NCI-H1105 treated with DMSO at 0.1 percent for 48 hours (cell line): ENCODE data around the gene LBH.

ENCODE experiments used
- DNase-seq: peaks from one replicate; lab custom pipeline; 2025; lab: John Stamatoyannopoulos, UW

LBH gene

DNA sequence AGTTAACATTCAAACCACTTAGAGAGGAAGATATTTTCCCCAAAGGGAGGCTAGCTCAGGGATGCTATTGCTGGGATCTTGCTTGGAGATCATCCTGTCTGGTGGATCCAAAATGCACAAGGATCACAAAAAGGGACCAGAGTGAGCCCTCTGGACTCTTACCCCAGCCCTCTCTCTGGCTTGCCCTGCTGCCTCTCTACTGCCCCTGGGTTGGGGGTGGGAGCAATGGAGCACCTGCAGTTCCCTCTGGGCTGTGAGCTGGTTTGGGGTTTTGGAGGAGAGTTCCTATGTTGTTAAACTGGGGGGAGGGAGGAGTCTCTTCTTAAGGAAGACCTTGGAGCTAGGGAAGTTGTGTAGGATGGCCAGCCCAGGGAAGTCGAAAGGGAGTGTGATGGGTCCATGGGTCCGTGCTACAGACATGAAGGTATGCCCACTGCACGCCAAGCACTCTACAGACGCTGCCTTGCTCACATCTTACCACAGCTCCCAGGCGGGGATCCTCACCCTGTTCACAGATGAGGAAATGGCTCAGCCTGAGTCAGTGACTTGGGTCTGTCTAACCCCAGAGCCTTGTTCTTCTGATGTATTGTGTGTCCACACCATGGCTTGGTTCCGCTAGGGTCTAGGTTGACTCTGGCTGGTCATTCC is 3.8 kb downstream of the LBH start:
- no peak for DNase-seq

DNA sequence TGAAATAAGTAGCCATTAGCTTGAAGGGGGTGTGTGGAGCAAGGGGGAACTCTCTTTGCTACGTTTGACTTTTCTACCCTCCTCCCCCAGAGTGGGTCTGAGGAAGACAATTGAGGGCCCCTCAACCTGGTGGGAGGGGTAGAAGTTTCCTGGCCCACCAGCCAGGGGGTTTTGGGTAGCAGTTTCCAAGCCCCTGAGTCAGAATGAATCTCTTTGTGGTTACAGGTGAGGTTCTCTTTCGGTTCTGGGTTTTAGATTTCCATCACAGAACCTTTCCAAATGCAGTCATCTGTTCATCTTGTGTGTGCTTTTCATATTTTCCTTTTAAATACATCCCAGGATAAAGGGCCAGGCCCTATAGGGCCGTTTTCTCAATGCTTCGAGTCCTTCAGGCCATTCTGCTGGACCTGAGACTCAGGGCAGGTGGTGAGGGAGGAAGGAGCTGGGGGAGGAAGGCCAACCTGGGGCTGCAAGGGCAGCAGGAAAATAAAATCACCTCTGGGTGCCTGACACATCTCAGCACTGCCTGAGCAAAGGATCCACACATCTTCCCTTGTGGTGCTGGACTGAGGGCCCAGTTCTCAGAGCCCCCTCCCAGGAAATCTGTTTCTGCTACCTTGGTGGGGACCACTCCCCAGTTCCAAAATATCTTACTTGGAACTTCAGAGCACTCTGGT is 4.7 kb downstream of the LBH start:
- no peak for DNase-seq

DNA sequence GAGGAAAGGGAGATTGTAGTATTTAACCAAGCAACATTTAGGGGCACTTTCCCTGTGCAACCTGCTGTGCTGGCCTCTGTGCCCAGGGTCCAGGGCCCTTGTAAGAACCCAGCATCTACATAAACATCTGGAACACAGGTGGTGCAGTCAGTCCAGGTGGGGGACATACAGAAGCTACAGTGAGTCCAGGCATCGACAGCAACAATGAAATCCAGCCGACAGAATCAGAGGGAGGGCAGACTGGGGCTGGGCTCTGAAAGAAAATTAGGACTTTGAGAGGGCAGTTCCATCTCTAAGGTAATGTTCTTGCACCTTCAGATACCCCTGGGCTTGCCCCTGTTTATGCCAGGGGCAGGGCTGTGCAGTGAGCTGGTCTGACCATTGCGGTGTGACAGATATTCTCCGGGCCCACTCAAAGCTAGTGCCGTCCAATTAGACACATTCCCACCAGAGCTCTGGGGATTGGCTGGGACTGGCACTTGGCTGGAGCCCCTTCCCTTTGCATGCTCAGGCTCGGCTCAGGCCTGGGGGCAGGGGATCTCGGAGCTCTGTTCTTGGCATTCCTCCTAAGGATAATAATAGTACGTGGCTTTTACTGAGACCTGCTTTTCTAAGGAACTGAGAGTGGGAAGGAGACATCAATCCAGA is 5.4 kb downstream of the LBH start:
- no peak for DNase-seq

DNA sequence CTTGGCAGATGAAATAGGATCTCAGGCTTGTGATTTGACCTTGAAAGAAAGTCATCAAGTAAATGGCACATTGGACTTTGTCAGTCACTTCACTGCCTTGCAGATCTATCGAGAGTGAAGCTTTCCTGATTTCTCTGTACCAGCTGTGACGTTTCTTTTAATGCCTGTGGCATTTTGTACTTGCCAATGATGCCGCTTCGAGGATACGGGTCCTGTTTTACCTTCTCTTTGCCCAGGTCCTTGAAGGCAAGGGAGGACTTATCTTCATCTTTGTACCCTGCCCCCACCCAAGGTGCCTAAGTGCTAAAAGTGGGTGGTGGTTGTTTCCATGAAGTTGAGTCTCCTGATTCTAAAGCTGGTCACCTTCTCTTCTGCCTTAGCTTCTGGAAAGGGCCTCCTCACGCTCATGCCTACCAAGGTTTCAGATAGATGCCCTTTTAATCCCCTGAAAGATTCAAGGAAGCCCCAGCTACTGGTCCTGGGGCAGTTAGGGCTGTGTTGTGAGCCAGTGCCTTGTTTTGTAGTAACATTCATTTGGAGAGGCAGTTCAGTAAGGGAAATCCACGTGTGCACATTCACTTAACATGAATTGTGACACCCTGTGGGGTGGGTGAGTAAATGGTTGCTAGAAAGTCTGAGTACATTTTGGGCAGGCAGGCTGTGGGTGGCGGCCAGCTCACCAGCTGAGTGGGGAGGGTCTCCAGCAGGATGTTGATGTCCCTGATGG is 6.1 kb downstream of the LBH start:
- DNase-seq = no peak

DNA sequence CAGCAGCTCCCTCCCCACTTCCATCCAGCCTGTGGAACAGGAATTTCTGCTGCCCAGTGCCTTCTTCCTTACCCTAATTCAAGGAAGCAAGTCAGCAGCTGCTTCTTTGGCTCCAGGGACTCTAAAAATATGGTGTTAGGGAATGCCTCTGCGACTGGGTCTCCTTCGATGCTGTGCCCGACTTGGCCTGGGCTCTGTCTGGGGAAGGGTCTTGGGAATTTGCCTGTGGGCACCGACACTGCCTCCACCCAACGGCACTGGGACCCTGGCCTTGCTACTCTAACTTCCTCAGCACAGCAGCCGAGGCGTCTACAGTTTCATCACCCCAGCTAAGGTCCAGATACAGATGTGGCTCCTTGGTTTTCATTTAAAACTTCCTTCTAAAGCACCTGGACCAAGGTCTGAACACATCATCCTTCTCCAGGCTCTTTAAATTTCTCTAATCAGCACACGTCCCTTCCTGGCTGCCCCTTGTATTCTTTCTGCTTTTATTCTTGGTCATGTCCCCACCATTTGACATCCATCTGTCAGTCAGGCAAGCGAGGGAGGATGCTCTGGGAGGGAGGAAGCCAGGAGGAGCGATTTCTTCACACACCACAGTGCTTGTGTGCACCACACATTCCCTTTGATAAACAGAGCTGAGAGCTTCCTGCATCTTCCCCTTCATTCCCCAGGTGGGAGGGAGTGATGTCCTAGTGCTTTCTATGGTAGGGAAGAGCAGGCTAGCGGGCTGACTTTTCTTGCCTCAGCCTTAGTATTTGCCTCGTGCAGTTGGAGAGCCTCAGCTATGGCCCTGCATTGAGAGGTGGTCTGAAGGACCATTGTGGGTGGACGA is 6.8 kb downstream of the LBH start:
- DNase-seq = no peak

DNA sequence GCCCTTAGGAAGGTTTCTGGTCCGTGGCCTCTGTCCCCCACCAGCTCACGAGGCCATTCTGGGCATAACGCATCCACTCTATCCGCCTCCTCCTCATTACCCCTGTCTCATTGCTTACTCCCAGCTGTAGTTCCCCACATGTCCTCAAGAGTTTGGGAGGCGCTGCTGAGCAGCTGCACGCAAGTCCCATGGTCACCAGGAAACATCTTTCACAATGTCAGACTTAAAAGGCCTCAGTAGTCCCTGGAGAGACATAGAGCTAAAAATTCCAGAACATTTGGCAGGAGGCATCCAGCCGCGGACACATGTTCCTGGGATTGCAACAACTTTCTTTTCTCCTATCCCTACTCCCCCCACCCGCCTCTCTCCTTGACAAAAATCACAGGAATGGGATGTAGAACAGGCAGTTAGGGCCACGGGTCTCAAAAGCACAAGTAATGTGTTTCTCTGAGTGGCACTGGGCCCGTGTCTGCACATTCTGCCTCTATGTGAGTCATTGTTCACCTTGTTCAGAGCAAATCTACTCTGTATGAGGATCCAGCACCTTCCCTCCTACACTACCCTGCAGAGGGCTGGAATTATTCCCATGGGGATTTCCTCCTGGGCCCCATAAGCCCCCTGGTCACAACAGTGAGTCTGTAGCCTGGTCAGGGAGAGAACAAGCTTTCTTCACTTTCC is 8.1 kb downstream of the LBH start:
- DNase-seq = peak; percentile 13

DNA sequence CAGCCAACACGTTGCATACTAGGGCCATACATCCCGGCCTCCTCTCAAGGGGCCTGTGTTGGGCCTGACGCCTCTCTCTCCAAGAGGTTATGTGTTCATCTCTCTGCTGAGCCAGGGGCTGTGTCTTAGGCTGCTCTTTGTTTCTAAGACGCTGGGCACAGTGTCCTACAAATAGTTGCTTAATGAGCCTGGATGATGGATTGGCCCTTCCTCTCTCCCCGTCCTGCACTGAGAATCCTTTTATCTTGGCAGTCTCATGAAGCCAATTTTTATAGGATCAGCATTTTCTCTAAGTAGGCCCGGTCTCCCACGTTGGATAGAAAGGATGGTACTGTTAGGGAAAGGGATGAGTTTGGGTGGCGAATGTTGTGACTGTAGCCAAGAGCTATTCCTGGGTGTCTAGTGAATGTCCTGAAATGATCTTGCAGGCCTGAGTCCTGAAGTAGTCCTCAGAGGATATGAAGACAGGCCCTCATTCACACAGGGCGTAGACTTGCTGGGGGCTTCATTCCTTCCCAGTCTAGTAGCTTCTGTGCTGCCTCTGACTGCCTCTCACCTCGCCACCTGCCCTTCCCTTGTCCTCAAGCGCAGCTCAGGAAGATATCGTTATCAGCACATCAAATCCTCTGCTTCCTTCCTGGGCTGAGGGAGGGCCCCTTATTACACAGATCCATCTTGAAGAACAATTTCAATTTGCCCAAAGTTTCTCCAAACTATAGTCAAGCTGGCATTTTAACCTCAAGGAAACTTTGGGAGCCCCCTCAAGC is 8.8 kb downstream of the LBH start:
- DNase-seq = no peak

DNA sequence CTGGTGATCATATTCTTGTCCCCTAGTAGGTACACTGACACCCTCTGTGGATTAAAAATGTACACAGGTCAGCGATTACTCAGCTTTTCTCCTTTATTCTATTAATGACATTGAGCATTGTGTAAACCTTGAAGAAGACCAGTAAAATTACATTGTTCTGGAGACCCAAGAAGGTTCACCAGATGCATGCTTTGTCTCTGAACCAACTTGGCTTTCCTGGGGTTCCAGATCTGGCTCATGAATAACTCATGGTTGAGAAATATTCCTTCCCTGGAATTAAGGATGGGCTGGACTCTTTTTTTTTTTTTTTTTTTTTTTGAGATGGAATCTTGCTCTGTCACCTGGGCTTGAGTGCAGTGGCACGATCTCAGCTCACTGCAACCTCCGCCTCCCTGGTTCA is 11.9 kb downstream of the LBH start:
- DNase-seq = no peak

DNA sequence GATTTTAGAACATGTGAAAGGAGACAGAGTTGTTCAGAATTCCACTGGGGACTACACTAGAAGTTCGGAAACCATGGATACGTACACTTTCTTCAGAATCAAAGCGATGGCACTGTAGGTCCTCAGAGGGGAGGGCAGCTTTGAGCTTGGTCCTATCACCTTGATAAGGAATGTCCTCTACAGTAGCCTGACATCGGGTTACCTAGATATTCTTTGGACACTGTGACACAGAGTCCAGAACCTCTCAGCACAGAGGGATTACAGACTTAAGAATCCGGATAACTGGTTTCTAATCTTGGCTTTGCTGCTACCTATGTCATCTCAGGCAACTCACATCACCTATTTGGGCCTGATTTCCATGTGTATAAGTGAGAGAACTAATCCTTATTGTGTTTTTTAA is 14.0 kb downstream of the LBH start:
- DNase-seq = no peak

DNA sequence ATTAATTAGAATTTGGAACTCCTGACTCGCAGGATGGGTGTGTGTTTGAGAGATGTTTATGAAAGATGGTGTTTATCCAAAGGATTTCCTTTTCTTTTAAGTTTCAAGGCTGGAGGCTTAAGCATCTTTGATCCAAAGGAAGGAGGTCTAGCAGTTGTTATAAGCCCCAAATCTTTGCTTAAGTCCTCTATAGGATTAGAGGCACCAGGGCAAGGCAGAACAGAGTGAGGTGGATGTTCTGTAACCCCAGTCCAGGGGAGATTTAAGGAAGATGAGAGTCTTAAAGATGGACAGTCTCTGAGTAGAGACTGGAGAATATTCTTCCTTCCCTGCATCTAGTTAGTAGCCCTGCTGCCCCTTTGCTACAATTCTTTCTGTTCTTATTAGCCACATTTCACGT is 17.5 kb downstream of the LBH start:
- no peak for DNase-seq

DNA sequence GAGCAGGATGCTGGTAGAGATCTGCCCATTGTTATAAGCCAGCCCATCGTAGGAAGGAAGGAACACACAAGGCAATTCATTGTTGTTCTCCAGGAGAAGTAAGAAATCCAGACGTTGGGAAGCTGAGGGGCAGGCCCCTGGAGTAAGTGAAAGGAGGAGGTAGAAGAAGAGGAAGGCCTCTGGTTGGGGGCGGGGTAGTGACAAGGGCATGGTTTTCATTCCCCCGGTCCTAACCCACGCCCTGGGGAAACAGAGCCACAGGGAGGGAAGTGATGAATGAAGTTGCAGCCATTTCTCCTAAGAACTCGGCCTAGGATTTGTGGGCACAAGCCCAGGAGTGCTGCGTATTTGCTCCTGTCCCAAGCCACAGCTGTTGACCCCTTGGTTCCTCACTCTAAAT is 18.0 kb downstream of the LBH start:
- DNase-seq = no peak

DNA sequence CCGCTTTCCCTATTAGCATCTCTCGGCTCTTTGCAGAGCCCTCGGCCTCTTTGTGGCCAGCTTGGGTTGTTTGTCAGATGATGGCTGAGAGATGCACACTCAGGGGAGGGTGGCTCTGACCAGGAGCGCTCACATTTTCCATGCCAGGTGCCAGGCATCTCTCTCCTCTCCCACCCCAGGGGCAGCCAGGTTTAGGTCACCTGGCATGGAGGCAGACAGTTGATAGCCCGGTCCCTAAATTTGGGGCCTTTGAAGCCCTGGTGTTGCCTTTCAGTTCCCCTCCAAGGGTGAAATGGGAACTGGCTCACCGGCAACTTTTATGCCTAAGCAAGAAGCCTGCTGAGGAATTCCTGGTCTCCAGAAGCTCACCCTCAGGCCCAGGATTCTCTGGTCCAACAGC is 19.1 kb downstream of the LBH start:
- DNase-seq = no peak

DNA sequence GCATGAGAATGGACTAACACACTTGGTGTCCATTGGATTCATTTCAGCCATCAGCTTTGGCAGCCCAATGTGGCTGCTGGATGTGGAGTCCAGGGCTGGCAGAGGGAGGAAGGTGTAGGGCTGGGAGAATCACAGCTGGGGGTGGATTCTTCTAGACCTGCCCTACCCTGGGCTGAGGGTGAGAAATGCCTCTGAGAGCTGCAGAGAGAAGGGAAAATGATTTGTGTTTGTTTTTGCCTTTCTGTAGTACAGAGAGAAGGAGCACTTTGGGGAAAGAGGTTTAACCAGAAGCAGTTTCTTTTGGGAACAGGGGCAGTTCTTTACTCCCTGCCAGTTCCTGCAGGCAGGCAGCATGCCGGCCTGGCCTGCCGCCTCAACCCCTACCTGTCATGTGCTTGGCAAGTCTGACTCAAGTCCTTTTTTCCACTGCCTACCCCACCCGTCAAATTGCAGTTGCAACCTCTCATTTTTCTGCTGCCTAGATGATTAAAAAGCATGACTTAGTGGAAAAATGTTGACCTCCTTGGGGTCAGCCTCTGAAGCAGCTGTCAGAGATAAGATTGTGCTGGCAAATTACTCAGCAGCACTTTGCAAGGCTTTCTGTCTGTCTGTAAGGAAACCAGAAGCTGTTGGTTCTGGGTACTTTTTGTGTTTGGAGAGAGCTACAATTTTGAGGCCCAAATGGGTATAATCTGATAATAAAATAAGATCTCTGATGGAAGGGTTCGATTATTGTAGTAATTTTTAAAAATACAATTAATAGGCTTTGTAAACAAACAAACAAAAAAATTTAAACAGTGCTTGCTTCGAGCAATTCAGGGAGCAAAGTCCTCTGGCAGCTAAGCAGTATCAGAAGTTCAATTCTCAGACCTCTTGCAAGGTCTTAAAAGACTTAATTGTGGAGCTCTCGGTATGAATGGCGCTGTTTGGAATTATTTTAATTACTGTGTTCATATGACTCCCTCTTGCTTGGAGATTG is 21.7 kb downstream of the LBH start:
- no peak for DNase-seq

DNA sequence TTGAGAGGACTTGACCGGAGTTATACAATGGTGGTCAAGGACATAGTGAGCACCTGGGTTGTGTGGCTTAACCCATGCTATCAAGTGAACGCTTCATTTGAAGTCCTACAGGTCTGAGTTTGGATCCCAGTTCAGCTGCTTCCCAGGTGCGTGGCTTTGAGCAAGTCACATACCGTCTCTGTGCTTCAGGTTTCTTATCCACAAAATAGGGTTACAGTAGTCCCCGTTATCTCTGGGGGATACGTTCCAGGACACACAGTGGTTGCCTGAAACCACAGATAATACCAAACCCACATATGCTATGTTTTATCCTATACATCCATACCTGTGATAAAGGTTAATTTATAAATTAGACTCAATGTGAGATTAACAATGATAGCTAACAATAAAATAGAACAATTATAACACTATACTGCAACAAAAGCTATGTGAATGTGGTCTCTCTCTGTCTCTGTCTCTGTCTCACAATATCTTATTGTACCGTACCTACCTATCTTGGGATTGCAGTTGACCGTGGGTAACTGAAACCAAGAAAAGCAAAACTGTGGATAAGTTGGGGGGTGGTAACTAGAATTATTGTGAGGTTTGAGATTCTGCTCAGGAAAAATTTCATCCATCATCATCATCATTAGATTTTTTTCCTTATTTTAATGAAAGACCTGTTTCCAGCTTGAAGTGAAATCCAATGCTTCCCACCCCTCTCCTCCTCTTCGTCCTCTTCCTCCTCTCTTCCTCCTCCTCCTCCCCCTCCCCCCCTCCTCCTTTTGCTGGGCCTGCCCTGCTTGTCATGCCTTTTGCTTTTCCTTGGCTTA is 22.7 kb downstream of the LBH start:
- no peak for DNase-seq

DNA sequence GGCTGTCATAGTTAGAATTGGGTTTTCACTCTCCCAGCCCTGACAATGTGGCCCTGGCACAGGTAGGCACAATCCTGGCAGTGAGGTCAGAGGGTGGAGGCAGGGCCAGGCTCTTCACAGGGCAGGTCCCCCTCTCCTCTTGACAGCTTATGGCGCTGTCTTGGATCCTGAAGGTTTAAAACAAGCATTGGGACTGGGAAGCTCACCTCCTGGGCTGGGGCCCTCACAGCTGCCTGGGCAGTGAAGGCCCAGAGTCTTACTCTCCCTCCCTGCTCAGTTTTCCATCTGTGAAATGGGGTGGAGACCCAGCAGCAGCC is 23.3 kb downstream of the LBH start:
- no peak for DNase-seq

DNA sequence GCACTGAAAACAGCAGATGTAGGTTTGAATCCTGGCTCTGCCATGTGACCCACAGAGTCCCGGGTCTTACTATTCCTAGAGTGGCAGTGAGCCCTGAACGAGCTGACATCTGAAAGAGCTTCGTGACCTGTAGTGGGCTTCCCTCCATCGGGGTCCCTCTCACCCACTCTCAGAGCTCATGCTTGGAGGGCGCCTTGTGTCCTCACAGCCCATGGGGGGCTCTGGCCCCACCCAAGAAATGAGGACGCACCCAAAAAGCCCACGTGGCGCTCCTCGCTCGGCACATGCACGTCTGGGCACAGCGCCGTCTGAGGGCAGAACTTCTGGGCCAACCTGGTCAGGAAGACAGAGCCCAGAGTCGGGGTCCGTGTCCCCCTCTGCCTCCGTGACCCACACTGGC is 23.7 kb downstream of the LBH start:
- DNase-seq = no peak

DNA sequence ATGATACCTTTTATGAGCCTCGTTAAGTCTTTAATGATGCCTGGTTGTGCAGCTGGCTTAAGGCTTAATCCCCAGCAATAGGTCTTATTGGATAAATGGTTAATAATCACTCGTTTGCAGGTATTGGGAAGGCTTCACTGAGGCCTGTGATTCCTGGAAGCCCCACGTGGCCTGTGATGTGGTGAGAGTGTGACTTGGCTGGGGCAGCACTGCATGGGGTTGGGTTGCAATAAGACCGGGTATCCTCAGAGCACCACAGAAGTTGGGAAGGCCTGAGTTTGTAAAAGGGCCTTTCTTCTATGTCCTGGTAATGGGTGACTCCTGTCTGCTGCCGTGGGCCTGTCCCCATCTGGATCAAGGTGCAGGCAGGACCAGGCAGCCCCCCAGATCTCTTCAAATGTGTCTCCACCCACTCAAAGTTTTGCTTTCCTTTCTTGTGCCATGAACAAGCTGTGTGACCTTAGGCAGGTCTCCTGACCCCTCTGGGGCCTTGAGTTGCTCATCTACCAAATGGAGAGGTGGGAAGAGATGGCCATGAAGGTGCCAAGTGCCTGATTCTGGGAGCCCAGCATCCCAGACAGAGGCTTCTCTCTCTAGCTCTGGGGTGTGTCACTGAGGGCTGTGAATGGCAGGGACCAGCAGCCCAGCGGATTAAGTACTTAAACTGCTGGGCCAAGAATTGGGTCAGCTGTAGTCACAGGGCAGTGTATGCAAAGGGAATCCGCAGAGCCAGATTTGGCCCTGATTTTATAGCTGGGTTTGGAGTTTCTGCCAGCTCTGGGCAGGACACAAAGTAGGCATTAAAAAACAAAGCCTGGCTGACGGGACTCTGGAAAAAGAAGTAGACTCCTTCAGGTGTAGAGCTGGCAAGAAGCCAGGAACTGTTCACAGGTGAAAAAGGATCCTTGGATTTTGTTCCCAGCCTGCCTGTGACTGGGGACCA is 24.4 kb downstream of the LBH start:
- peak; percentile 79 for DNase-seq
